ENCODE measurements around the gene ZNF333.

Gene ZNF333

DNA sequence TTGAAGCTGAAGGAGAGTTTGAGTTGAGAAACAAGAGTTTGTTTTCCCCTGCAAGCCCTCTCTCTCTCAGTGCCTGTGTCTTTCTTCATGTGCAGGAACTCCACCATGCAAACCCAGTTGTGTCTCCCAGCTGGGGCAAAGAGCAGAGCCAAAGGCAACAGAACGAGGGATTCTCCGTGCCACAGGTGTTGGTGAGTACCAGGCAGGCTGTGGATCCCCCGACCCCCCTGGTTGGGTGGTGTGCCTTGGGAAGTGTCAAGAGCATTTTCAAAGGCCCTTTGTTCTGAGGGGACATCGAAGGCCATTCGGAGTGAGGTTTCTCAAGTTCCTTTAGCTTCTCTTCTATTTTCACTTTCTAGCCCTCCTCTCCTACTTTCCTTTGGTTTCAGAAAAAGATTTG is 5.6 kb downstream of the ZNF333 start:
- H3K4me3 ChIP-seq (ENCODE audit: low read depth in 1 of 2, low read length in 1 of 2) = no peak overlapping the region
- TF ChIP-seq, protein P1, sequence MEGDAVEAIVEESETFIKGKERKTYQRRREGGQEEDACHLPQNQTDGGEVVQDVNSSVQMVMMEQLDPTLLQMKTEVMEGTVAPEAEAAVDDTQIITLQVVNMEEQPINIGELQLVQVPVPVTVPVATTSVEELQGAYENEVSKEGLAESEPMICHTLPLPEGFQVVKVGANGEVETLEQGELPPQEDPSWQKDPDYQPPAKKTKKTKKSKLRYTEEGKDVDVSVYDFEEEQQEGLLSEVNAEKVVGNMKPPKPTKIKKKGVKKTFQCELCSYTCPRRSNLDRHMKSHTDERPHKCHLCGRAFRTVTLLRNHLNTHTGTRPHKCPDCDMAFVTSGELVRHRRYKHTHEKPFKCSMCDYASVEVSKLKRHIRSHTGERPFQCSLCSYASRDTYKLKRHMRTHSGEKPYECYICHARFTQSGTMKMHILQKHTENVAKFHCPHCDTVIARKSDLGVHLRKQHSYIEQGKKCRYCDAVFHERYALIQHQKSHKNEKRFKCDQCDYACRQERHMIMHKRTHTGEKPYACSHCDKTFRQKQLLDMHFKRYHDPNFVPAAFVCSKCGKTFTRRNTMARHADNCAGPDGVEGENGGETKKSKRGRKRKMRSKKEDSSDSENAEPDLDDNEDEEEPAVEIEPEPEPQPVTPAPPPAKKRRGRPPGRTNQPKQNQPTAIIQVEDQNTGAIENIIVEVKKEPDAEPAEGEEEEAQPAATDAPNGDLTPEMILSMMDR (IDR thresholded peaks at IDR 0.05) = no peak
- no peak overlapping the region for H3K27ac ChIP-seq
- H3K36me3 ChIP-seq = peaks cover 65% of the 10 kb centered on the region
- H3K4me1 ChIP-seq (ENCODE audit: control insufficient read depth in 1 of 2, insufficient read depth in 1 of 2, low read depth in 1 of 2, low read length in 1 of 2) = peaks cover 1 to 7% of the 10 kb centered on the region in 2 experiments
- H3K9me3 ChIP-seq = no peaks in the 10 kb centered on the region
- no peaks in the 10 kb centered on the region for H3K27me3 ChIP-seq

DNA sequence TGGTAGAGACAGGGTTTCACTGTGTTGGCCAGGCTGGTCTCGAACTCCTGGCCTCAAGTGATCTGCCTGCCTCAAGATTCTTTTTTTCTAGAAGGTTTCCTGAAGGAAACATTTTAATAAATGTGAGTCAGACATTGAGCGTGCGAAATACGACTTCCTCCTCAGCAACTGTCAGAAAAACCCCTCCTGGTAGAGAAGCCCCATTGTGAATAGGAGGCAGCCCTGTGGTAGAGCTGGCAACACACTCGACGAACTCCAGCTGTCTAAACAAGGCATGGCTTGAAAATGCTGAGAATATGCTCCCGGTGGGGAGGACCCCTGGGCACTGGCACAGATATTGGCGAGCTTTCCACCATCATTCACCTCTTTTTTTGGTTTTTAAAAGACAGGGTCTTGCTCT is 9.8 kb downstream of the ZNF333 start:
- no peaks in the 10 kb centered on the region for H3K4me1 ChIP-seq (ENCODE audit: control insufficient read depth in 1 of 2, insufficient read depth in 1 of 2, low read depth in 1 of 2, low read length in 1 of 2)
- H3K4me3 ChIP-seq (ENCODE audit: low read depth in 1 of 2, low read length in 1 of 2) = no peak overlapping the region
- TF ChIP-seq, protein P1 (IDR thresholded peaks at IDR 0.05) = no peak
- H3K27ac ChIP-seq = no peak overlapping the region
- no peaks in the 10 kb centered on the region for H3K27me3 ChIP-seq
- peaks cover 93% of the 10 kb centered on the region for H3K36me3 ChIP-seq
- no peaks in the 10 kb centered on the region for H3K9me3 ChIP-seq

DNA sequence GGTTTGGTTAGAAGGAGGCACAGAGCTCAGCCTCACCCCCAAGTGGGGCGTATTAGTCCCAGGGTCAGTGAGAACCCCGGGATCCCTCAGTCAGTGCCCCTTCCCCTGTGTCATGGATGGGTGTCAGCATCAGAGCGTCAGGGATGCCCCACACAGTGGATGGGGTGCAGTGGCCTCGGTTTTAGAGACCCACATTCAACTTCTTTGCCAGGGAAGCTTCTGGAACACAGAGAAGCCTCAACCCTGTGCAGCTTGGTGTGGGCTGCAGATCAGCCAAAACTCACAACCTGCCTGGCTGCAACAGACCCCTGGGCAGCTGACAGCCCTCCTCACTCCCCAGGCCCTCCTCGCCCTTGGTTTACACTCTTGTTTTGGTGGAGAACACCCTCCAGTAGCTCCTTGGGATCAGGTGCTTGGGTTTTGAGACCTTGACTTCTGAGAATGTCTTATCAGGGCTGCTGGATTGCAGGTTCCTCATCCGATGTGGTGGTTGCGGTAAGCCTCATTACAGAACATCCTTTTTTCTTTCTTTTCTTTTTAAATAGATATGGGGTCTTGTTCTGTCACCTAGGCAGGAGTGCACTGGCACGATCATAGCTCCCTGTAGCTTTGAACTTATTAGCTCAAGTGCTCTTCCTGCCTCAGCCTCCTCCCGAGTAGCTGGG is 11.0 kb downstream of the ZNF333 start:
- Histone ChIP-seq H3K4me1 (ENCODE audit: control insufficient read depth in 1 of 2, insufficient read depth in 1 of 2, low read depth in 1 of 2, low read length in 1 of 2) (no peaks in the 10 kb centered on the region), H3K36me3 (peaks cover 93% of the 10 kb centered on the region), H3K4me3 (ENCODE audit: low read depth in 1 of 2, low read length in 1 of 2) (no peak overlapping the region), H3K27ac (no peak overlapping the region), H3K27me3 (no peaks in the 10 kb centered on the region), H3K9me3 (no peaks in the 10 kb centered on the region)
- TF ChIP-seq, protein P1 (IDR thresholded peaks at IDR 0.05) = no peak

DNA sequence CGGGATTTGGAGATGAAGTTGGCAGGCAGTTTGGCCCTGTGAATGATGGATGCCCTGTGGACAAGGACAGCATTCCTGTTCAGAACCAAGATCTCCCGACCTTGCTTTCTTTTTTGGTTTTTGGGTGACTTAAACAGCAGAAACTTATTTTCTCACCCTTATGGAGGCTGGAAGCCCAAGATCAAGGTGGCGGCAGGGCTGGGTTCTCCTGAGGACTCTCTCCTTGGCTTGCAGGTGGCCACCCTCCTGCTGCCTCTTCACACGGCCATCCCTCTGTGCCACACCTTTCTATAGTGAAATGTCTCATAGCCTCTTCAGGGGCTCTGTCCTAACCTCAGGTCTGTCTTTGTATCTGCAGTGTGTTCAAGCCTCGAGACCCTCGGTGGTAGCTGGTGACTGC is 14.0 kb downstream of the ZNF333 start:
- no peaks in the 10 kb centered on the region for H3K27me3 ChIP-seq
- H3K4me3 ChIP-seq (ENCODE audit: low read depth in 1 of 2, low read length in 1 of 2) = no peak overlapping the region
- H3K36me3 ChIP-seq = peaks cover 96% of the 10 kb centered on the region
- H3K4me1 ChIP-seq (ENCODE audit: control insufficient read depth in 1 of 2, insufficient read depth in 1 of 2, low read depth in 1 of 2, low read length in 1 of 2) = no peaks in the 10 kb centered on the region
- no peak overlapping the region for H3K27ac ChIP-seq
- TF ChIP-seq, protein P1 (IDR thresholded peaks at IDR 0.05) = no peak
- H3K9me3 ChIP-seq = no peaks in the 10 kb centered on the region

DNA sequence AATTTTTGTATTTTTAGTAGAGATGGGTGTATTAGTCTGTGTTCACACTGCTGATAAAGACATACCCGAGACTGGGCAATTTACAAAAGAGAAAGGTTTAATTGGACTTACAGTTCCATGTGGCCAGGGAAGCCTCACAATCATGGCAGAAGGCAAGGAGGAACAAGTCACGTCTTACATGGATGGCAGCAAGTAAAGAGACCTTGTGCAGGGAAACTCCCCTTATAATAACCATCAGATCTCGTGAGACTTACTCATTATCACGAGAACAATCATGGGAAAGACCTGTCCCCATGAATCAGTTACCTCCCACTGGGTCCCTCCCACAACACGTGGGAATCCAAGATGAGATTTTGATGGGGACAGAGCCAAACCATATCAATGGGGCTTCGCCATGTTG is 14.6 kb downstream of the ZNF333 start:
- H3K4me3 ChIP-seq (ENCODE audit: low read depth in 1 of 2, low read length in 1 of 2) = no peak overlapping the region
- H3K27me3 ChIP-seq = no peaks in the 10 kb centered on the region
- no peaks in the 10 kb centered on the region for H3K4me1 ChIP-seq (ENCODE audit: control insufficient read depth in 1 of 2, insufficient read depth in 1 of 2, low read depth in 1 of 2, low read length in 1 of 2)
- H3K36me3 ChIP-seq = peaks cover 97% of the 10 kb centered on the region
- H3K27ac ChIP-seq = no peak overlapping the region
- TF ChIP-seq, protein P1 (IDR thresholded peaks at IDR 0.05) = no peak
- H3K9me3 ChIP-seq = no peaks in the 10 kb centered on the region
